HEK293 (cell line): Measurements from ENCODE around the gene BDH1.

ENCODE experiments used
- CTCF ChIA-PET: fragments of 350-600 bp; formaldehyde crosslinking; extraction: SDS; loops from one replicate; lab custom pipeline; 2021; ENCODE audit warnings: antibody characterized with exemption; lab: Yijun Ruan, JAX
- POLR2A ChIA-PET: fragments of 300-600 bp; formaldehyde crosslinking; extraction: SDS; loops from one replicate; lab custom pipeline; 2020; ENCODE audit warnings: antibody characterized with exemption, inconsistent platforms; lab: Yijun Ruan, JAX
- H3K27ac ChIP-seq: fragments of 200-500 bp; sonication (Bioruptor generic); 2 replicates; pipeline ENCODE4 v1.5.1; 2014; ENCODE audit warnings: low read depth, low read length, control low read depth, inconsistent platforms; ENCODE audit errors: extremely low read depth
- H3K36me3 ChIP-seq, 2 experiments: fragments of 200-500 bp in 1 of 2; sonication (Bioruptor generic) in 1 of 2; 1 replicate in 1 of 2; 2 replicates in 1 of 2; pipeline ENCODE4 v1.5.1; 2014 to 2017; ENCODE audit warnings: inconsistent platforms in 2 of 2, low read length in 2 of 2; ENCODE audit not compliant: control insufficient read depth in 2 of 2, insufficient read depth in 1 of 2
- H3K4me1 ChIP-seq: fragments of 200-500 bp; sonication (Bioruptor generic); 2 replicates; pipeline ENCODE4 v1.5.1; 2014; ENCODE audit warnings: mild to moderate bottlenecking, low read length, inconsistent platforms; ENCODE audit not compliant: control insufficient read depth, insufficient read depth
- H3K4me3 ChIP-seq: 2 replicates; pipeline ENCODE4 v1.5.1; 2011; ENCODE audit warnings: low read depth, mild to moderate bottlenecking, control low read depth, low read length, moderate library complexity
- H3K9me3 ChIP-seq: fragments of 200-500 bp; sonication (Bioruptor generic); 2 replicates; pipeline ENCODE4 v1.5.1; 2014; ENCODE audit warnings: low read depth, low read length, inconsistent platforms; ENCODE audit not compliant: control insufficient read depth, insufficient read depth
- CTCF ChIP-seq: fragments of 450-650 bp; formaldehyde crosslinking; IDR thresholded peaks from 2 replicates; pipeline ENCODE4 v1.5.1; 2016; ENCODE audit warnings: missing biosample characterization, missing genetic modification characterization
- GFI1B ChIP-seq: fragments of 450-650 bp; formaldehyde crosslinking; IDR thresholded peaks from 2 replicates; pipeline ENCODE4 v1.5.1; 2016; ENCODE audit warnings: missing biosample characterization, missing genetic modification characterization
- HOXA7 ChIP-seq: sonication (generic); formaldehyde crosslinking; IDR thresholded peaks from 2 replicates; pipeline ENCODE4 v1.8.1; 2022; ENCODE audit warnings: missing genetic modification reagents, borderline replicate concordance
- MYNN ChIP-seq: fragments of 450-650 bp; formaldehyde crosslinking; IDR thresholded peaks from 2 replicates; pipeline ENCODE4 v1.5.1; 2016; ENCODE audit warnings: missing biosample characterization, missing genetic modification characterization, borderline replicate concordance
- OSR2 ChIP-seq: fragments of 450-650 bp; formaldehyde crosslinking; IDR thresholded peaks from 2 replicates; pipeline ENCODE4 v1.5.1; 2016; ENCODE audit warnings: missing biosample characterization, missing genetic modification characterization
- PBX3 ChIP-seq: sonication (generic); formaldehyde crosslinking; IDR thresholded peaks from 2 replicates; pipeline ENCODE4 v1.8.1; 2022; ENCODE audit warnings: mild to moderate bottlenecking, moderate library complexity, missing genetic modification reagents
- ZBTB6 ChIP-seq: fragments of 450-650 bp; formaldehyde crosslinking; IDR thresholded peaks from 2 replicates; pipeline ENCODE4 v1.5.1; 2017; ENCODE audit warnings: missing biosample characterization, missing genetic modification characterization
- ZNF10 ChIP-seq: fragments of 450-650 bp; formaldehyde crosslinking; IDR thresholded peaks from 2 replicates; pipeline ENCODE4 v1.5.1; 2017; ENCODE audit warnings: missing biosample characterization, missing genetic modification characterization
- ZNF114 ChIP-seq: fragments of 450-650 bp; formaldehyde crosslinking; IDR thresholded peaks from 2 replicates; pipeline ENCODE4 v1.5.0; 2017; ENCODE audit warnings: missing biosample characterization, missing genetic modification characterization
- ZNF146 ChIP-seq: fragments of 450-650 bp; formaldehyde crosslinking; IDR thresholded peaks from 2 replicates; pipeline ENCODE4 v1.5.1; 2016; ENCODE audit warnings: missing biosample characterization, missing genetic modification characterization
- ZNF155 ChIP-seq: fragments of 450-650 bp; formaldehyde crosslinking; IDR thresholded peaks from 2 replicates; pipeline ENCODE4 v1.5.1; 2016; ENCODE audit warnings: missing biosample characterization, missing genetic modification characterization
- ZNF175 ChIP-seq: fragments of 450-650 bp; formaldehyde crosslinking; IDR thresholded peaks from 2 replicates; pipeline ENCODE4 v1.5.1; 2016; ENCODE audit warnings: missing biosample characterization, missing genetic modification characterization
- ZNF280D ChIP-seq: fragments of 450-650 bp; formaldehyde crosslinking; IDR thresholded peaks from 2 replicates; pipeline ENCODE4 v1.5.1; 2016; ENCODE audit warnings: missing biosample characterization, missing genetic modification characterization
- ZNF398 ChIP-seq: fragments of 450-650 bp; formaldehyde crosslinking; IDR thresholded peaks from 2 replicates; pipeline ENCODE4 v1.5.1; 2017; ENCODE audit warnings: missing biosample characterization, missing genetic modification characterization
- ZNF473 ChIP-seq: fragments of 450-650 bp; formaldehyde crosslinking; IDR thresholded peaks from 2 replicates; pipeline ENCODE4 v1.5.1; 2017; ENCODE audit warnings: missing biosample characterization, missing genetic modification characterization
- ZNF521 ChIP-seq: fragments of 450-650 bp; formaldehyde crosslinking; IDR thresholded peaks from 2 replicates; pipeline ENCODE4 v1.5.1; 2017; ENCODE audit warnings: missing biosample characterization, mild to moderate bottlenecking, missing genetic modification characterization
- ZNF555 ChIP-seq: fragments of 450-650 bp; formaldehyde crosslinking; conservative IDR thresholded peaks from 2 replicates; pipeline ENCODE4 v1.5.1; 2017; ENCODE audit warnings: missing biosample characterization, mild to moderate bottlenecking, missing genetic modification characterization, inconsistent platforms
- ZNF596 ChIP-seq: fragments of 450-650 bp; IDR thresholded peaks from 2 replicates; pipeline ENCODE4 v1.5.0; 2018; ENCODE audit warnings: missing biosample characterization, mild to moderate bottlenecking, missing genetic modification characterization, moderate library complexity
- ZNF610 ChIP-seq: fragments of 450-650 bp; formaldehyde crosslinking; IDR thresholded peaks from 2 replicates; pipeline ENCODE4 v1.5.1; 2016; ENCODE audit warnings: missing biosample characterization, missing genetic modification characterization, borderline replicate concordance

The BDH1 gene

GRCh38 chr3:197545571-197545970 lies 10.2 kb downstream of the BDH1 start (continued):
- TF ChIP-seq ZBTB6 (tag by site-specific recombination) (no peak), GFI1B (tag by site-specific recombination) (no peak), CTCF (tag by site-specific recombination) (no peak)

- no peak overlapping the region for H3K27ac ChIP-seq
These were observed 10.7 kb downstream of the BDH1 start for GRCh38 chr3:197545101-197545500.

More at GRCh38 chr3:197545101-197545500, 10.7 kb downstream of the BDH1 start:
- H3K9me3 ChIP-seq: no peaks in the 10 kb centered on the region
- CTCF ChIA-PET: no interaction called here
- H3K36me3 ChIP-seq: no peaks in the 10 kb centered on the region
- POLR2A ChIA-PET: no interaction called here
- TF ChIP-seq ZNF175 (tag by site-specific recombination) (no peak), ZNF146 (tag by site-specific recombination) (no peak), ZNF114 (tag by site-specific recombination) (no peak), ZNF155 (tag by site-specific recombination) (no peak), ZNF280D (tag by site-specific recombination) (no peak), ZNF473 (tag by site-specific recombination) (no peak), ZNF596 (tag by site-specific recombination) (no peak), ZNF10 (tag by site-specific recombination) (no peak), ZNF555 (tag by site-specific recombination) (no peak), ZNF398 (tag by site-specific recombination) (no peak), PBX3 (no peak), ZNF521 (tag by site-specific recombination) (no peak), HOXA7 (CRISPR knock-in tag) (no peak), MYNN (tag by site-specific recombination) (no peak), OSR2 (tag by site-specific recombination) (no peak), ZNF610 (tag by site-specific recombination) (no peak)
- no peak overlapping the region for H3K4me3 ChIP-seq
- no peaks in the 10 kb centered on the region for H3K4me1 ChIP-seq
